Islet of Langerhans (tissue), 1 donor: ENCODE measurements around the gene SLC25A53.
"Not testable (repeated sequence)": the region's sequence is repeated elsewhere in the genome, so short reads cannot be mapped to it uniquely, and the experiment has no call there.

Source experiments
- FAIRE-seq: peaks from one replicate; lab custom pipeline; 2011; peaks lifted over from hg19 to GRCh38; lab: Jason Lieb, UNC

The SLC25A53 gene

GRCh38 chrX:104054956-104055355 is 101.9 kb downstream of the SLC25A53 start:
- FAIRE-seq = not testable (repeated sequence)
